Stimulated activated CD4-positive, alpha-beta T cell treated with anti-CD3 and anti-CD28 coated beads, Interleukin-4, amount 100 ng/mL, for 24 hours (primary cell): ENCODE measurements around the gene HTR7.

Experiments used
- DNase-seq: peaks from one replicate; pipeline ENCODE4 v3.0.0-alpha.2; 2020

HTR7 gene

DNA sequence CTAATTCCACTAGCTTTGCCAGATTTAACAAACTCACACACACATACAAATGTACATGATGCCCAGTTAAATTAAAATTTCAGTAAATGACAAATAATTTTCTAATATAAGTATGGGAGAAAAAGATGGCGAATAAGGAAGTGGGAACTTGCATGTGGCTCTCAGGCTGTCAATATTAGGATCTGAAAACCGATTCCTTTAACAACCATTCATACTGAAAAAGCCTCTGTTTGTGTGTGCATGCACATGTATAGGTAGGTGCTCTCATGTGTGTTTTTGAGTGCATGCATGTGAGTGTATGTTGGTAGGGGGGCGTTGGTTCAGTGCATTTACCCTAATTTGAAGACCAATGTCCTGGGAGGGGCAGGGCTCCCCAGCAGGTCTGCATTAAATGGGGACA, 125.3 kb downstream of the HTR7 start:
- no peak for DNase-seq

DNA sequence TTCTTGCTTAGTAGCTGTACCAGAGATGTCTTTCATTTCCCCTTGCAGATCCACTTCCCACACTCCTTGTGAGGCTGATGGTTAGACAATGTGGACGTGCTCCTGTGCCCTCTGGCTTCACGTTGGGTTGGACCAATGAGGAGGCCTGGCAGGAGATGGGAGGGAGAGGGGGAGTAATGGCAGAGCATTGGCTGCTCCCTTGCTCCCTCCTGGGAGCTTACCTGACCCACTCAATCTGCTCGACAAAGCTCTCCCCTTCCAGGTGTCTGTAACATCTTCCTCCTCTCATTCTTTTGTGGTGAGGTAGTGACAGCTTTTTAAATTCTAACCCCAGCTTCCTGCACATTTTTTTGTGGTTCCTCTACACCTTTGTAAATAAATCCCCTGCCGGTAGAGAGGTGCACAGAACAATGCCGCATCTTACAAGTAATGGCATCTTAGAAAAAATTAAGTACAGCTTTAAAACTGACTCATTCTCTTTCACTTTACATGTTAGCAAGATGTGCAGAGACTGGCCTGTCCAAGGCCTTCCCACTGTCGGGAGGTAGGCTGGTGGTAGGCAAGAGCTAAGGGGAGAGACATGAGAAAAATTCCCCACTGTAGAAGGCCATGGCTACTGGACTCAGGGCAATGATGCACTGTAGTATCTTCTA, 134.3 kb downstream of the HTR7 start:
- no peak for DNase-seq

- no peak for DNase-seq
Measured at GRCh38 chr10:90722832-90723231, 135.0 kb downstream of the HTR7 start.

DNA sequence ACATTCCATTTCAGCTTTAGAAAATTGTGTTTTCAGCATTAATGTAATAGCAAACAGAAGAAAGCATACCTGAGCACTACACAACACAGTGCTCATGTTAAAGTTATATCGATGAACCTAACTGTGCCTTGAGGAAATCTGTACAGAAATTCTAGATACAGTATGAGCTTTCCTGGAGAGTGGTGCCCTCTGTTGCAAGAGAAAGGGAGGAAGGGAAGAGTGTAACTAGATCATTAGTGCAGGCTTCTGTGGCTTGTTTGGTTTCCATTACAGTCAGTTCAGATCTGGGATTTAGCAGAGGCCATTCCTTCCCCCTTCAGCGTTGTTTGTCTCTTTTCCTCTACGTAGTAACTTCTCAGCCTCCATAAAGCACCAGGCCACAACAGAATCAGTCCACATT, 139.7 kb downstream of the HTR7 start:
- no peak for DNase-seq

DNA sequence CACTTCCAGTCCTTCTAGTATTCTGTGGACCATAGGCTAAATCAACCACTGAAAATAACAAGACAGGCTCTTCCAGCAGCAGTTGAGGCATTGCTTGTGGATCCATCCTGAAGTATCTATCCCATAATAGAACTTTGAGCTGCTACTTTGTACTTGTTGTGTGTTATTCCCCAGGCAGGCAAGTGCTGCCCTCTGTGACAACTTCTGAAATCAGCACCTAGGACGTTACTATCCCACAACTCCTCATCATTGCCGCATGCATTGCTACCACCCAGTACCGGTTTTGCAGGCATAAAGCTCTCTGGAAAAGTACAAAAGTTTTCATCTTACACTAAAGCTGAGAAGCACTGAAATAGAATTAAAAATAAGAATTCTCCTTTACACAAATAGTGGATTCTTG, 145.3 kb downstream of the HTR7 start:
- DNase-seq, result no peak

- DNase-seq, result no peak
Measured at GRCh38 chr10:90709727-90710126, 148.1 kb downstream of the HTR7 start.

DNA sequence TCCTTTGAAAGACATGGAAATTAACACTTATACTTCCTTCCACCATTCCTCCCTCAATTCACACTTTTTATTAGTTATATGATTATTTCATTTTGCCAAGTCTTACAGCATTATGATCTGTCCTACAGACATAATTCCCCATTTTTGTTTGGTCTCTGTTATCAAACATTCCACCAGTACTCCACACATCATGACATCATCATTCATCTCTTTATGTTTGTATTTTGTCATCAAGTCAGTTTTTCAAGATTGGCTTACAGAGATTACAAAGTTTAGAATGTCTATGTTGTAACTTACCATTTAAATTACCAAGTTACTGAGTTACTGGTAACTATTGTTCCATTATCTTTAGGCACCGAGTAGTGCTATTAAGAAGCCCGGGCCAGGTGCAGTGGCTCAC, 150.2 kb downstream of the HTR7 start:
- no peak for DNase-seq

- no peak for DNase-seq
Measured at GRCh38 chr10:90701428-90701827, 156.4 kb downstream of the HTR7 start.

DNA sequence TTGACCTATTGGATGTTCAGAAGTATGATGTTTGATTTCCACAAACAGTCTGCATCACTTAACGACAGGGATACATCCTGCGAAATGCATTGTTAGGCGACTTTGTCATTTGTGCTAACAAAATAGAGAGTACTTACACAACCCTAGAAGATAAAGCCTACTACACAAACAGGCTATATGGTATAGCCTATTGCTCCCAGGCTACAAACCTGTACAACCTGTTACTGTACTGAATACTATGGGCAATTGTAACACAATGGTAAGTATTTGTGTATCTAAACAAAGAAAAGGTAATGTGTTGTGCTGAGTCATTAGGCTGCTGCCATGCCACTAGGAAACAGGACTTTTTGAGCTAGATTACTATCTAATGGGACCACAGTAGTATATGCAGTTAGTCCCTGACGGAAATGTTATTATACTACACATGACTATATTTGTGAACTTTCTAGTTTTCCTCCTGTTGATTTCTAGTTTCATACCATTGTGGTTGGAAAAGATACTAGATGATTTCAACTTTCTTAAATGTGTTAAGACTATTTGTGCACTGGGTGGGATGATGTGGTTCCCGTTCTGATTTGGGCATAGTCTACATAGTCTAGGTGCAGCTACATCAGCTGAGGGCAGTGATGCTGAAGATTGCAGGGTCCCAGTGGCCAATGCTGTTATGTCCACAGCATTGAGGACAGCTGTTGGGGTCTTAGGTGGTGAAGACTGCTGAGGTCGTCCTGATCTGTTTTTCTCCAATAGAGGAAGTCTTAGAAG, 161.7 kb downstream of the HTR7 start:
- no peak for DNase-seq
